ENCODE measurements around the gene RELCH.

The RELCH gene

DNA sequence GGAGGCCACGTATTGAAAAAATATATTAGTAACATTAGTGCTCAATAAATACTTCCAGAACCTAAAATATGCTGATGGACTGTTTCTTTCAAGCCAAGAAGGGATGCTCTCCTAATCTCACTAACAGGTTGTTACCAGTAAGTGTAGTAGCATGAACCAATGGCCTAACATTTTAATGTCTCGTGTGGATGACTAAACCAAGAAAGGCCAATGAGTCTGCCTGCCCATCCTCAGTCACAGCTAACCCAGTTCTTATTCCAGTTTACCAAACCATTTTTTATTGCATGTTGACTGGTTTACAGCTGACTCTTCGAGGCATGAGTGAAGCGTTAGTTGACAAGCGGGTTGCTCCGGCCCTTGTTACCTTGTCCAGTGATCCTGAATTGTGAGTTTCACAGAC, 93.0 kb downstream of the RELCH start:
- no peak for TF ChIP-seq CTCF (IDR thresholded peaks at IDR 0.05; ENCODE audit: low read depth, low read length)
- no peak overlapping the region for H3K4me3 ChIP-seq (ENCODE audit: low read depth, low read length)

DNA sequence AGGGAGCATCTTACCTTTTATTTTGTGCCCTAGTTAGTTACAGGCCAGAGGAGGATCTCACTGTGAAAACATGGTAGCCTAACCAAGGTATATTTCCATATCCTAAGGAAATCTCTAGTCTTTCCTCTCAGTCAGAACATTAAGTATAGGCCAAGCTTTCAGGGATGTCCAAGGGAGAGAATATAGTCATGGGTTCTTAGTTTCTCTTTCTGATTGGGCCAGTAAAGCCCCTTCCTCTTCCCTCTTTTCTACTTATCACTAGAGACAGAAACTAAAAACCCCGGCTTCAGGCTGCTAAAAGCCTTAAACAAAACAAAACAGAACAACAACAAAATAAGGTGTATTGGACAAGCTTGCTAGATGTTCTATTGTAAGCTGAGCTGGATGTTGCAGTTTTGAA, 93.7 kb downstream of the RELCH start:
- H3K4me3 ChIP-seq (ENCODE audit: low read depth, low read length): no peak overlapping the region
- TF ChIP-seq CTCF (IDR thresholded peaks at IDR 0.05; ENCODE audit: low read depth, low read length): no peak

- no peak for TF ChIP-seq CTCF (IDR thresholded peaks at IDR 0.05; ENCODE audit: low read depth, low read length)
- no peak overlapping the region for H3K4me3 ChIP-seq (ENCODE audit: low read depth, low read length)
These were observed 94.6 kb downstream of the RELCH start for GRCh38 chr18:62281684-62282083.

DNA sequence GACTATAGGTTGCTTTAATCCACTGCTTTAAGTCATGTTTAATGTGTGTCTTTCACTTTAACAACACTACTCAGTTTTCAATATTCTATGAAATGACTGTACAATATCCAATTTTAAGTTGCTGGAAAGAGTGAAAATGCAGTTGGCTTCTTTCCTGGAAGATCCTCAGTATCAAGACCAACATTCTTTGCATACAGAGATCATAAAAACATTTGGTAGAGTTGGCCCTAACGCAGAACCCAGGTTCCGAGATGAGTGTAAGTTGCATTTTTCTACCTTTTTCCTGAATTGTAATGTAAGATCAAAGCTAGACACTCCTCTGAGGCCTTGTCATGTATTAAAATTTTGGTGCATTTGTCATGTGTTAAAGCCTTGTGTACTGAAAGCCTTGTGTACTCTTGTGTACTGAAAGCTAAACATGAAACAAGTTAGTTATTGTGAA, 95.2 kb downstream of the RELCH start:
- no peak for TF ChIP-seq CTCF (IDR thresholded peaks at IDR 0.05; ENCODE audit: low read depth, low read length)
- no peak overlapping the region for H3K4me3 ChIP-seq (ENCODE audit: low read depth, low read length)

DNA sequence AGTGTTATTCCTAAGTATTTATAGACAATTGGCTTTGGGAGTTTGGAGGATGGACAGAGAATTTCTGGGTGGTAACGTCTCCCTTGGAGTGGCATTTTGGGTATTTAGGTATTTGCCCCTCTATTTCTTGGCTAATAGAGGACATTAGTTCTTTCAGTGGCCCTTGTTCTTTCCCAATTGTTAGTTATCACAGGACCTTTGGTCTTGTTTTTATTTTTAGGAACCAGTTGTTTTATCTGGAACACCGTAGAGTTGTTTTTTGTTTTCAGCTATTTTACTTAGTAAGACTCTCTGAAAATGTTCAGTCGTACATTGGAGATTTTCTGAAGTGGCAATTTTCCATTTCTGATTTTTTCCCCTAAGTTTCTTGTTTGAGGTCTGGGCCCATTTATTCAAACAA, 97.6 kb downstream of the RELCH start:
- no peak for TF ChIP-seq CTCF (IDR thresholded peaks at IDR 0.05; ENCODE audit: low read depth, low read length)

DNA sequence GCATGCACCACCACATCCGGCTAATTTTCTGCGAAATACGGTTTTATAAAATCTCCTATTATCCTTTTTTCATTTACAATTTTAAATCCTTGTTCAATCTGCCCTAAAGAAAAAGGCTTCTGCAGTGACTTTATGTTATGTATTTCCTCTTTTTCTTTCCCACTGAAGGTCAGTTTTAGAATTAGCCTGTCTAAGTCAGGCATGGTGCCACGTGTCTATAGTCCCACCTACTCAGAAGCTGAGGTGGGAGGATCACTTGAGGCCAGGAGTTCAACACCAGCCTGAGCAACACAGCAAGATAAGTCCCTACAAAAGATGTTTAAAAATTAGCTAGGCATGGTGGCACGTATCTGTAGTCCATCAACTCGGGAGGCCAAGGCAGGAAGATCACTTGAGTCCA, 98.2 kb downstream of the RELCH start:
- TF ChIP-seq CTCF (IDR thresholded peaks at IDR 0.05; ENCODE audit: low read depth, low read length): no peak
- H3K4me3 ChIP-seq (ENCODE audit: low read depth, low read length): no peak overlapping the region

More for the DNA sequence above, 97.6 kb downstream of the RELCH start:
- H3K4me3 ChIP-seq (ENCODE audit: low read depth, low read length): no peak overlapping the region

DNA sequence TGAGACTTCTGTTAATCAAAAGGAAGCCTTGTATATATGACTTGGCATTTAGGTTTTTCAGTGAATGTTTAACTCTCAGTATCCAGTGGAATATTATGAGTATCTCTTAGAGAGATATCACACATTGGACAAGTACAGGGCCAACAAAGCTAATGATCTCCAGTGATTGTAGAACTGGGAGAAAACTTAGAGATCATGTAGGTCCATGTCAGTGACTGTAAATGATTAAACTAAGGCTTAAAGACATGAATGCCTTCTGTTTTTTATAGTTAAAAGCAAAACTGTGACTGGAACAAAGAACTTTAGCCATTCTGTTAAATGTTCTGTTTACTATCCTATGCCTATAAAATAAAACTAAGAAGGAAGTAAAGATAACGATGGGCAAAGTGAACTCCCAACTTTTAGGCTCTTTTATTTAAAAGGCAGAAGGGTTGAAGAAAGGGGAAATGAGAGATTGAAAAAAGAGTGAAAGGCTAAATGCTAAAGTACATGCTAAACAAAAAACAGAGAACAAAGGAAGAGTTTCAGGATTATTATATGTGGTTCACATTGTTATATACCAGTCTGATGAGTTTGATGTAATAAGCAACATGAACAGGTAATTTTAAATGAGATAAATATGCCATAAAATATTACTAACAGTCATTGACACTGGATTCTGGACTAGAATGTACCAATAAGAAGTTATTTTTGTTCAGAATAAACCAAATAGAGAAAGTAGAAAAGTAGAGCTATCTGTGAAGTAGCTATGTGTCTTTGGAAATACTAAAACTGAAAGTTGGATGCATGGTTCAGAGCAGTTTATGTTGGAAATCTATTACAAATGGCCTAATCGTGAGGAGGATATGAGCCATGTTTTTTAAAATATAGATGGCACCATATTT, 101.0 kb downstream of the RELCH start:
- TF ChIP-seq CTCF (IDR thresholded peaks at IDR 0.05; ENCODE audit: low read depth, low read length): no peak
- H3K4me3 ChIP-seq (ENCODE audit: low read depth, low read length): no peak overlapping the region

Measured in WI38 (cell line).